K562 (cell line): Measurements from ENCODE around the gene NLK. TPM values are rescaled to one million over a fixed set of nuclear protein-coding genes. Genes with fewer than 3 reads are reported as not detected.
A peak's percentile ranks its signal among the peaks of the same experiment; 100 is the strongest.
"Not testable (repeated sequence)": the region's sequence is repeated elsewhere in the genome, so short reads cannot be mapped to it uniquely, and the experiment has no call there.

Source experiments
- ATAC-seq: fragments of 200-7000 bp; cut with Tn5 transposase; 3 replicates; pipeline ENCODE4 v1.9.1; 2020; ENCODE audit warnings: moderate library complexity
- BruUV-seq: library from RNA; stranded (reverse); fragments of 400-500 nt; replicated peaks from 2 replicates; lab custom pipeline; 2021; lab: Mats Ljungman, UMichigan
- CTCF ChIA-PET: fragments of 300-600 bp; formaldehyde crosslinking; extraction: SDS; loops from one replicate; lab custom pipeline; 2021; ENCODE audit warnings: low intra/inter-chr PET ratio; lab: Yijun Ruan, JAX
- POLR2A ChIA-PET: fragments of 300-600, 350-650 bp; sonication (Branson Sonifier 250); formaldehyde crosslinking; extraction: SDS; loops from one replicate; lab custom pipeline; 2021; ENCODE audit warnings: antibody characterized with exemption, inconsistent platforms; lab: Yijun Ruan, JAX
- DNase-seq, 4 experiments: peaks; one replicate each; pipeline versions ENCODE4 v3.0.0 to v3.0.0-alpha.2; 2011 to 2018; ENCODE audit warnings: low spot score in 3 of 4, mixed read lengths in 3 of 4; ENCODE audit errors: extremely low read depth in 1 of 4
- FAIRE-seq: peaks from 2 replicates; lab custom pipeline; 2011; peaks lifted over from hg19 to GRCh38; lab: Jason Lieb, UNC
- H2AFZ ChIP-seq: 2 replicates; pipeline ENCODE4 v1.6.0; 2011; ENCODE audit warnings: low read depth, low read length, control low read depth, inconsistent platforms
- H3K27ac ChIP-seq: fragments of 200-600 bp; 3 replicates; pipeline ENCODE4 v1.8.0; 2011; ENCODE audit warnings: low read depth, mild to moderate bottlenecking, control low read depth, inconsistent platforms, low read length, moderate library complexity, mixed read lengths; ENCODE audit errors: extremely low read depth
- H3K27me3 ChIP-seq, 2 experiments: fragments of 300-600 bp in 1 of 2; 2 replicates in 1 of 2; 3 replicates in 1 of 2; pipeline versions ENCODE4 v1.6.0 to v1.8.0; 2011; ENCODE audit warnings: inconsistent platforms in 2 of 2, low read length in 2 of 2, mild to moderate bottlenecking in 1 of 2, mixed read lengths in 1 of 2, moderate library complexity in 1 of 2; ENCODE audit not compliant: control insufficient read depth in 2 of 2, insufficient read depth in 2 of 2
- H3K36me3 ChIP-seq: fragments of 300-600 bp; 3 replicates; pipeline ENCODE4 v1.8.0; 2011; ENCODE audit warnings: mild to moderate bottlenecking, low read length, inconsistent platforms; ENCODE audit not compliant: control insufficient read depth, insufficient read depth
- H3K4me1 ChIP-seq, 2 experiments: fragments of 200-600 bp in 1 of 2; replicated peaks in 1 of 2; 2 replicates in 1 of 2; 3 replicates in 1 of 2; pipeline versions ENCODE4 v1.5.1 to v1.8.0; 2011; ENCODE audit warnings: inconsistent platforms in 2 of 2, low read length in 2 of 2, mild to moderate bottlenecking in 1 of 2, mixed read lengths in 1 of 2, moderate library complexity in 1 of 2; ENCODE audit not compliant: control insufficient read depth in 2 of 2, insufficient read depth in 2 of 2
- H3K4me2 ChIP-seq: 2 replicates; pipeline ENCODE4 v1.6.1; 2011; ENCODE audit warnings: low read length, control low read depth, inconsistent platforms, mixed read lengths; ENCODE audit not compliant: insufficient read depth
- H3K4me3 ChIP-seq: fragments of 200-600 bp; sonication (generic), shearing (Covaris generic); 2 replicates; pipeline ENCODE4 v1.5.1; 2016; ENCODE audit warnings: control low read depth, inconsistent platforms
- H3K79me2 ChIP-seq: fragments of 200-600 bp; 3 replicates; pipeline ENCODE4 v1.8.0; 2011; ENCODE audit warnings: low read length, inconsistent platforms; ENCODE audit not compliant: control insufficient read depth, insufficient read depth
- H3K9ac ChIP-seq, 2 experiments: 2 replicates each; pipeline versions ENCODE4 v1.6.0 to v1.6.1; 2011; ENCODE audit warnings: low read depth in 2 of 2, low read length in 2 of 2, control low read depth in 1 of 2, inconsistent platforms in 1 of 2, mild to moderate bottlenecking in 1 of 2, mixed read lengths in 1 of 2; ENCODE audit not compliant: insufficient read depth in 1 of 2
- H3K9me1 ChIP-seq: one replicate; pipeline ENCODE4 v1.6.0; 2011; ENCODE audit warnings: inconsistent platforms, mild to moderate bottlenecking, low read length, moderate library complexity; ENCODE audit not compliant: control insufficient read depth, insufficient read depth
- H3K9me3 ChIP-seq: replicated peaks from 2 replicates; pipeline ENCODE4 v1.5.1; 2011; ENCODE audit warnings: low read depth, low read length, inconsistent platforms; ENCODE audit not compliant: control insufficient read depth, insufficient read depth
- H4K20me1 ChIP-seq: replicated peaks from 2 replicates; pipeline ENCODE4 v1.6.1; 2011; ENCODE audit warnings: low read length, inconsistent platforms, mixed read lengths; ENCODE audit not compliant: control insufficient read depth, insufficient read depth
- ARID1B ChIP-seq: fragments of 450-650 bp; IDR thresholded peaks from 2 replicates; pipeline ENCODE4 v1.6.1; 2016; ENCODE audit warnings: antibody characterized with exemption, mild to moderate bottlenecking, inconsistent platforms
- ARID3A ChIP-seq: IDR thresholded peaks from 2 replicates; pipeline ENCODE4 v1.6.1; 2012; ENCODE audit warnings: low read depth, low read length, improper control_type of control experiment, borderline replicate concordance
- ATF1 ChIP-seq, 2 experiments: fragments of 450-650 bp in 1 of 2; IDR thresholded peaks; 2 replicates each; pipeline ENCODE4 v1.6.1; 2016; ENCODE audit warnings: missing compliant biosample characterization in 1 of 2, missing genetic modification characterization in 1 of 2
- CBFA2T2 ChIP-seq: fragments of 450-650 bp; conservative IDR thresholded peaks from 2 replicates; pipeline ENCODE4 v1.6.1; 2017; ENCODE audit warnings: mild to moderate bottlenecking
- CBFA2T3 ChIP-seq: fragments of 450-650 bp; IDR thresholded peaks from 2 replicates; pipeline ENCODE4 v1.6.1; 2017
- CTCF ChIP-seq, 3 experiments: IDR thresholded peaks in 2 of 3; conservative IDR thresholded peaks in 1 of 3; 2 replicates each; pipeline ENCODE4 v1.5.1; 2011 to 2012; ENCODE audit warnings: low read length in 3 of 3, mild to moderate bottlenecking in 3 of 3, control low read depth in 2 of 3, improper control_type of control experiment in 1 of 3, inconsistent platforms in 1 of 3, low read depth in 1 of 3, mixed read lengths in 1 of 3, moderate library complexity in 1 of 3; ENCODE audit not compliant: insufficient read depth in 2 of 3
- CTCFL ChIP-seq: IDR thresholded peaks from 2 replicates; pipeline ENCODE4 v1.6.1; 2011; ENCODE audit warnings: borderline replicate concordance, low read depth, mild to moderate bottlenecking, moderate library complexity, low read length; ENCODE audit not compliant: insufficient read depth, poor library complexity, severe bottlenecking
- DPF2 ChIP-seq: fragments of 450-650 bp; IDR thresholded peaks from 2 replicates; pipeline ENCODE4 v1.6.1; 2016
- EP300 ChIP-seq: IDR thresholded peaks from 2 replicates; pipeline ENCODE4 v1.6.1; 2012; ENCODE audit warnings: low read length, improper control_type of control experiment
- FOSL1 ChIP-seq: fragments of 200-800 bp; sonication (Bioruptor generic); conservative IDR thresholded peaks from 2 replicates; pipeline ENCODE4 v1.6.1; 2016; ENCODE audit warnings: missing genetic modification characterization, missing compliant biosample characterization
- MTA2 ChIP-seq: fragments of 450-650 bp; IDR thresholded peaks from 2 replicates; pipeline ENCODE4 v1.6.1; 2016; ENCODE audit warnings: low read depth
- NCOR1 ChIP-seq: fragments of 450-650 bp; IDR thresholded peaks from 2 replicates; pipeline ENCODE4 v1.6.1; 2016; ENCODE audit warnings: mild to moderate bottlenecking, moderate library complexity
- NFIC ChIP-seq: fragments of 450-650 bp; IDR thresholded peaks from 2 replicates; pipeline ENCODE4 v1.6.1; 2017; ENCODE audit warnings: mild to moderate bottlenecking, inconsistent platforms
- SOX6 ChIP-seq: fragments of 450-650 bp; IDR thresholded peaks from 2 replicates; pipeline ENCODE4 v1.6.1; 2014; ENCODE audit warnings: mild to moderate bottlenecking
- STAT5A ChIP-seq: IDR thresholded peaks from 2 replicates; pipeline ENCODE4 v1.6.1; 2012; ENCODE audit warnings: low read length, inconsistent platforms, borderline replicate concordance
- TAL1 ChIP-seq: fragments of 450-650 bp; IDR thresholded peaks from 2 replicates; pipeline ENCODE4 v1.6.1; 2016; ENCODE audit warnings: mild to moderate bottlenecking
- TCF3 ChIP-seq: sonication (generic); formaldehyde crosslinking; IDR thresholded peaks from 2 replicates; pipeline ENCODE4 v1.4.0; 2020; ENCODE audit warnings: mild to moderate bottlenecking, missing genetic modification reagents
- TEAD4 ChIP-seq, 2 experiments: sonication (generic) in 1 of 2; formaldehyde crosslinking in 1 of 2; IDR thresholded peaks; 2 replicates each; pipeline versions ENCODE4 v1.6.1 to v1.8.0; 2012 to 2022; ENCODE audit warnings: borderline replicate concordance in 1 of 2, inconsistent platforms in 1 of 2, low read length in 1 of 2, mild to moderate bottlenecking in 1 of 2, missing genetic modification reagents in 1 of 2
- WGBS: fragments of 100-300 bp; shearing (Covaris generic); methylation state at CpG from one replicate; pipeline ENCODE4 v1.1.6; 2016; ENCODE audit warnings: low coverage, mixed read lengths; ENCODE audit not compliant: insufficient coverage; ENCODE audit errors: missing lambda C conversion rate; 5-methylcytosine and 5-hydroxymethylcytosine counted together
- in situ Hi-C: fragments of 300-500 bp; cut with MboI; formaldehyde crosslinking; loops from 4 replicates; pipeline ENCODE4 v1.15.0; 2018; ENCODE audit warnings: inconsistent platforms, mixed read lengths
- intact Hi-C: fragments of 100-400 bp; cut with micrococcal nuclease; formaldehyde crosslinking; loops from 2 replicates; pipeline ENCODE4 v1.14.2; 2022
- polyA plus RNA-seq, 8 experiments: library from polyadenylated mRNA; depleted of rRNA in 4 of 8; stranded (reverse) in 5 of 8; unstranded in 3 of 8; fragments of >200 nt; fragmentation: Nextera tagmentation in 2 of 8; fragmentation: Illumina TruSeq in 1 of 8; extraction: Ambion mirVana in 2 of 8; extraction: Trizol in 1 of 8; gene quantifications; 2 replicates each; pipeline versions ENCODE4 v1.2.1 to v1.2.3, GENCODE V29; 2011 to 2014; ENCODE audit warnings: inconsistent platforms in 1 of 8, missing spikeins in 1 of 8
- total RNA-seq, 7 experiments: library from RNA; depleted of rRNA in 6 of 7; stranded (reverse); fragments of >200 nt in 6 of 7; fragmentation: Illumina TruSeq in 2 of 7; extraction: Trizol in 2 of 7; gene quantifications; 2 replicates each; pipeline versions ENCODE4 v1.2.1 to v1.2.3, GENCODE V29; 2011 to 2021; ENCODE audit warnings: low replicate concordance in 1 of 7

Gene NLK
- total and polyA plus RNA-seq, 9 of the 15 experiments (the other 6 are each of a cell fraction or from before 2014, with no cell fraction given) = 10.9 to 59.6 (median 26.7) TPM

GRCh38 chr17:28230607-28231006, 188.1 kb downstream of the NLK start:
- Histone ChIP-seq H3K4me1 (peaks cover 14 to 38% of the 10 kb centered on the region in 2 experiments; a peak in 4 of 5 replicates), H3K4me2 (peak overlapping the region; percentile 75)
- H3K9me3 ChIP-seq; H3K79me2 ChIP-seq; H3K27me3 ChIP-seq; FAIRE-seq; ATAC-seq; H3K9ac ChIP-seq; H3K9me1 ChIP-seq; BruUV-seq; H3K27ac ChIP-seq; H3K36me3 ChIP-seq; intact Hi-C loops; H4K20me1 ChIP-seq; CTCF ChIA-PET; H2AFZ ChIP-seq; H3K4me3 ChIP-seq; TF ChIP-seq ATF1 (CRISPR knock-in tag; IDR thresholded peaks at IDR 0.05); TEAD4 (CRISPR knock-in tag; IDR thresholded peaks at IDR 0.05; ENCODE audit: borderline replicate concordance): not testable (repeated sequence)
- POLR2A ChIA-PET = interaction anchor here (0.6 to 1.3 kb wide), 5 partner anchors 8 to 769 kb away, joined by 3 to 5 read pairs (median 3); no protein-coding TSS in a partner anchor
- TF ChIP-seq CBFA2T3 (peak; percentile 81), STAT5A (peak; percentile 38; the same call in 1 of the 2 replicates), EP300 (peak; percentile 46), CTCF (IDR thresholded peaks at IDR 0.05 in 2 of 3, conservative IDR thresholded peaks at IDR 0.05 in 1 of 3; ENCODE audit: insufficient read depth in 2 of 3, low read depth in 1 of 3, low read length in 3 of 3) (peak in 1 of 3 experiments; percentile 16; a peak in 1 of 6 replicates), SOX6 (peak; percentile 64; the same call in 1 of the 2 replicates), NCOR1 (peak; percentile 65), ARID1B (peak; percentile 71), ATF1 (tag; IDR thresholded peaks at IDR 0.05) (0 out of 2 replicates have a peak, but pooled peaks have one; percentile 18), CBFA2T2 (peak; percentile 78), CTCFL (peak; percentile 28), TEAD4 (IDR thresholded peaks at IDR 0.05; ENCODE audit: low read length) (peak; percentile 76), NFIC (0 out of 2 replicates have a peak, but pooled peaks have one; percentile 14), TAL1 (peak; percentile 77), TCF3 (CRISPR knock-in tag) (peak; percentile 61; the same call in 1 of the 2 replicates), DPF2 (0 out of 2 replicates have a peak, but pooled peaks have one; percentile 32), MTA2 (peak; percentile 48; the same call in 1 of the 2 replicates), ARID3A (peak; percentile 31; the same call in 1 of the 2 replicates), FOSL1 (tag) (0 out of 2 replicates have a peak, but pooled peaks have one; percentile 19)
- 1% methylated on average over 5 of the region's 6 CpGs for WGBS
- DNase-seq = peak in 1 of 4 experiments; percentile 34
- in situ Hi-C loops = loop anchor here (10.0 kb wide), 1 partner anchor 426 kb away; the partner anchor contains the start of gene NOS2
